GM23338 (cell line): ENCODE results near the gene CDKN1C.

Source experiments
- CREB1 ChIP-seq: fragments of 250-450 bp; sonication (Bioruptor Pico); IDR thresholded peaks from 2 replicates; pipeline ENCODE4 v1.5.0; 2020; ENCODE audit warnings: low read depth, mild to moderate bottlenecking, moderate library complexity
- CTCF ChIP-seq, 2 experiments: fragments of 200-600 bp in 1 of 2; sonication (generic) in 1 of 2; conservative IDR thresholded peaks; 2 replicates each; pipeline versions ENCODE4 v1.5.1 to v1.6.1; 2016 to 2017; ENCODE audit warnings: antibody characterized with exemption in 2 of 2, low read depth in 2 of 2, mild to moderate bottlenecking in 2 of 2, moderate library complexity in 1 of 2
- ETS1 ChIP-seq: IDR thresholded peaks from 2 replicates; pipeline ENCODE4 v1.6.1; 2016; ENCODE audit warnings: antibody characterized with exemption
- EZH2 ChIP-seq: fragments of 200-600 bp; sonication (generic); IDR thresholded peaks from one replicate; pipeline ENCODE4 v1.8.0; 2017; ENCODE audit warnings: antibody characterized with exemption, mild to moderate bottlenecking, low read depth; ENCODE audit not compliant: unreplicated experiment
- EZH2phosphoT487 ChIP-seq: fragments of 200-600 bp; sonication (generic); IDR thresholded peaks from one replicate; pipeline ENCODE4 v1.8.1; 2018; ENCODE audit warnings: antibody characterized with exemption; ENCODE audit not compliant: unreplicated experiment
- JUNB ChIP-seq: IDR thresholded peaks from one replicate; pipeline ENCODE4 v1.6.1; 2016; ENCODE audit warnings: antibody characterized with exemption; ENCODE audit not compliant: unreplicated experiment
- NANOG ChIP-seq: IDR thresholded peaks from 2 replicates; pipeline ENCODE4 v1.6.1; 2016; ENCODE audit warnings: antibody characterized with exemption, borderline replicate concordance
- POLR2AphosphoS5 ChIP-seq: IDR thresholded peaks from 2 replicates; pipeline ENCODE4 v1.6.1; 2016; ENCODE audit warnings: antibody characterized with exemption, low read depth
- TF ChIP-seq, protein P1 (sequence below): IDR thresholded peaks from one replicate; pipeline ENCODE4 v1.6.1; 2018; ENCODE audit warnings: antibody characterized with exemption; ENCODE audit not compliant: unreplicated experiment

DNA sequence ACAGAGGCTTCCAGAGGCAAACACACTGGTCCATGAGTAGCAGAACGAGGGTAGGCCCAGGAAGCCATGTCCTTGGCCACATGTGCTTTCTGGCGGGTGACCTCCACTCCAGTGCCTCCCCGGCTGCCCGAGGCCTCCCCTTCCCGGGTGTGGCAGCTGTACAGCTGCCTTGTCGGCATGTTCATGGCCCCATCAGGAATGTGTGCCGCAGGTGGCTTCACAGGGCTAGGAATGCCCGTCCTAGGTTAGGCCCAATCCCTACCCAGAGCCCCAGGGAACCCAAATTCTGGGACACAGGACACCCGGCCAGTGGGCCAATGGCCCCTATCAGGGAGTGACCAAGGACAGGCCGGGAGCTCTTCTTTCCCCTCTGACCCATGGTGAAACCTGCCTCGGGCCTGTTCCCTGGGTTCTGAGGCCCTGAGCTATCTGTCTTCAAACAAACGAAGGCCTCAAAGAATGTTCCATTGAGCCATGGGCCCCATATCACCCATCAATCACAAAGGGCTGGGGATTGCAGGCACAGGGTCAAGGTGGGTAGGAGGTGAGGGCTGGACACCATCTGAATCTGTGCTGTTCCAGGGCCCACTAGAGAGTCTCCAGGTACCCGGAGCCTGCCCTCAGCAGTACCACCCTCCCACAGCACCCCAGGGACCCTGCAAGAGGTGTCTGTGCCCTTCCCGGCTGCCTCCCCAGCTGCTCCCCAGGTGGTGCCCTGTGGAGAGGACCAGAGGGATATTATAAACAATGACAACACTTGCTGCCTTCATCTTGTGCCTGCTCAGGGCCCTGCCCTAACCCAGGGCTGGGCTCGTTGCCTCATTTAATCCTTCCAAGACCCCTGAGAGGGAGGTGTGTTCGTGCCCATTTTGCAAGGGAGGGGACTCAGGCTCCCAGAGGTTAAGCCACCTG, 4.0 kb upstream of the CDKN1C start:
- no peak for TF ChIP-seq CTCF (conservative IDR thresholded peaks at IDR 0.05; ENCODE audit: low read depth in 2 of 2)
- no peak for TF ChIP-seq JUNB
- TF ChIP-seq EZH2 = no peak
- no peak for TF ChIP-seq POLR2AphosphoS5
- TF ChIP-seq, protein P1, sequence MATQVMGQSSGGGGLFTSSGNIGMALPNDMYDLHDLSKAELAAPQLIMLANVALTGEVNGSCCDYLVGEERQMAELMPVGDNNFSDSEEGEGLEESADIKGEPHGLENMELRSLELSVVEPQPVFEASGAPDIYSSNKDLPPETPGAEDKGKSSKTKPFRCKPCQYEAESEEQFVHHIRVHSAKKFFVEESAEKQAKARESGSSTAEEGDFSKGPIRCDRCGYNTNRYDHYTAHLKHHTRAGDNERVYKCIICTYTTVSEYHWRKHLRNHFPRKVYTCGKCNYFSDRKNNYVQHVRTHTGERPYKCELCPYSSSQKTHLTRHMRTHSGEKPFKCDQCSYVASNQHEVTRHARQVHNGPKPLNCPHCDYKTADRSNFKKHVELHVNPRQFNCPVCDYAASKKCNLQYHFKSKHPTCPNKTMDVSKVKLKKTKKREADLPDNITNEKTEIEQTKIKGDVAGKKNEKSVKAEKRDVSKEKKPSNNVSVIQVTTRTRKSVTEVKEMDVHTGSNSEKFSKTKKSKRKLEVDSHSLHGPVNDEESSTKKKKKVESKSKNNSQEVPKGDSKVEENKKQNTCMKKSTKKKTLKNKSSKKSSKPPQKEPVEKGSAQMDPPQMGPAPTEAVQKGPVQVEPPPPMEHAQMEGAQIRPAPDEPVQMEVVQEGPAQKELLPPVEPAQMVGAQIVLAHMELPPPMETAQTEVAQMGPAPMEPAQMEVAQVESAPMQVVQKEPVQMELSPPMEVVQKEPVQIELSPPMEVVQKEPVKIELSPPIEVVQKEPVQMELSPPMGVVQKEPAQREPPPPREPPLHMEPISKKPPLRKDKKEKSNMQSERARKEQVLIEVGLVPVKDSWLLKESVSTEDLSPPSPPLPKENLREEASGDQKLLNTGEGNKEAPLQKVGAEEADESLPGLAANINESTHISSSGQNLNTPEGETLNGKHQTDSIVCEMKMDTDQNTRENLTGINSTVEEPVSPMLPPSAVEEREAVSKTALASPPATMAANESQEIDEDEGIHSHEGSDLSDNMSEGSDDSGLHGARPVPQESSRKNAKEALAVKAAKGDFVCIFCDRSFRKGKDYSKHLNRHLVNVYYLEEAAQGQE = no peak
- TF ChIP-seq EZH2phosphoT487 = no peak
- no peak for TF ChIP-seq NANOG
- no peak for TF ChIP-seq ETS1
- TF ChIP-seq CREB1 (CRISPR knock-in tag) = no peak
